ENCODE data around the gene USHBP1.

- TF ChIP-seq CTCF (IDR thresholded peaks at IDR 0.05) = no peak
- TF ChIP-seq EZH2phosphoT487 (IDR thresholded peaks at IDR 0.05) = no peak
- no peak for TF ChIP-seq EZH2 (IDR thresholded peaks at IDR 0.05)
Measured at GRCh38 chr19:17286263-17286662, 21.7 kb upstream of the USHBP1 start.
